GM12801 (cell line): ENCODE data around the gene FECH.

Source experiments
- TF ChIP-seq, protein P1 (sequence below): IDR thresholded peaks from one replicate; pipeline ENCODE4 v1.5.1; 2011; ENCODE audit warnings: control low read depth; ENCODE audit not compliant: insufficient read length; ENCODE audit errors: extremely low read depth

Gene FECH

DNA sequence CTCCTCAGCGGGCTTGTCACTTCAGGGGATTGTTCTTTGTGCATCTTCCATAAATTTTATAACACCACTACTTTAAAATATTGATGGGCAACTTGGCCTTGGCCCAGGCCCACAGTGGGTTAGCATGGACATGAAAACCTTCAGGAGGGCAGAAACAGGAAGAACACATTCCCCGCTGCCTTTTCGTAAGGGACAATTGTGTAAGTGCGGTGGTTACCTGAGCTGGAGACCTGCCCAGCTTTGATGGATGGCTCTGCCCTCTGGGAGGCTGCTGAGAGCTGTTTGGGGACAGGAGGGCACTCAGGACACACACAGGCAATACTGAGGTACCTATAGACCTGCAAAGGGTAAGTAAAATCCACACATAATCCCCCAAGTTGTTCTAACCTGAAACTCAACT, 46.8 kb downstream of the FECH start:
- TF ChIP-seq, protein P1, sequence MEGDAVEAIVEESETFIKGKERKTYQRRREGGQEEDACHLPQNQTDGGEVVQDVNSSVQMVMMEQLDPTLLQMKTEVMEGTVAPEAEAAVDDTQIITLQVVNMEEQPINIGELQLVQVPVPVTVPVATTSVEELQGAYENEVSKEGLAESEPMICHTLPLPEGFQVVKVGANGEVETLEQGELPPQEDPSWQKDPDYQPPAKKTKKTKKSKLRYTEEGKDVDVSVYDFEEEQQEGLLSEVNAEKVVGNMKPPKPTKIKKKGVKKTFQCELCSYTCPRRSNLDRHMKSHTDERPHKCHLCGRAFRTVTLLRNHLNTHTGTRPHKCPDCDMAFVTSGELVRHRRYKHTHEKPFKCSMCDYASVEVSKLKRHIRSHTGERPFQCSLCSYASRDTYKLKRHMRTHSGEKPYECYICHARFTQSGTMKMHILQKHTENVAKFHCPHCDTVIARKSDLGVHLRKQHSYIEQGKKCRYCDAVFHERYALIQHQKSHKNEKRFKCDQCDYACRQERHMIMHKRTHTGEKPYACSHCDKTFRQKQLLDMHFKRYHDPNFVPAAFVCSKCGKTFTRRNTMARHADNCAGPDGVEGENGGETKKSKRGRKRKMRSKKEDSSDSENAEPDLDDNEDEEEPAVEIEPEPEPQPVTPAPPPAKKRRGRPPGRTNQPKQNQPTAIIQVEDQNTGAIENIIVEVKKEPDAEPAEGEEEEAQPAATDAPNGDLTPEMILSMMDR: no peak

DNA sequence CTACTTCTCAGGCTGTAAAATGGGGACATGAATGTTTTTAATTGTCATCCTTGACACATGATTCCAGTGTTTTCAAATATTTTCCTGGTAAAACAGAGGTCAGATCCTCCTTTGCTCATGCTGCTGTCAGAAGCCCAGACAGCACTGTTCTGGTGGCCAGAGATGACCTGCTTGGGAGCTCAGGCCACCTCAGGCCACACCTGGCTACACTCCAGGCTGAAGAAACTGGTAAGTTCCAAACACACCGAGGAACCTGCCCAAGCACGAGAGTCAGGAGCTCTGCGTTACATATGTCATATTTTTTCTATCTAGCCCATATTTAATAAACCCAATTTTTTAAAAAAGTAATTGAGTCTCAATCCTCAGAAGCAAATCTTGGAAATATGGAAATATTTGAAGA, 47.9 kb downstream of the FECH start:
- TF ChIP-seq, protein P1: no peak

DNA sequence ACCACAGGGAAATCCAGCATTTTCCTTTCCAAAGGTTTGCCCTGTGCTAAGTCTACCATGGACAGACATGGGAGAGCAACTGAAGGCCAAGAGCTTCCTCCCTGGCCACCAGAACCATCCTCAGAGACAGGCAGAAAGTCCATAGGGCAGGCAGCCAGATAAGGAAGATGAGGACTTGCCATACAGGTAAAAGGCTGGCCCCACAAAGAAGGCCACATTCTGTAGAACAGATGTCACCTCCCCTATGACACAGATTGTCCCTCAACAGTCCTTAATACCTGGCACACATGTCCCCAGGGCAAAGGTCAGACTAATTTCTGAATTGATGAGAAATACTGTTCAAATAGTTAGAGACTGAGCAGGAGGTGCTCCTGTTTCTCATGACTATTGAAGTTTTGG, 52.0 kb downstream of the FECH start:
- TF ChIP-seq, protein P1: no peak

DNA sequence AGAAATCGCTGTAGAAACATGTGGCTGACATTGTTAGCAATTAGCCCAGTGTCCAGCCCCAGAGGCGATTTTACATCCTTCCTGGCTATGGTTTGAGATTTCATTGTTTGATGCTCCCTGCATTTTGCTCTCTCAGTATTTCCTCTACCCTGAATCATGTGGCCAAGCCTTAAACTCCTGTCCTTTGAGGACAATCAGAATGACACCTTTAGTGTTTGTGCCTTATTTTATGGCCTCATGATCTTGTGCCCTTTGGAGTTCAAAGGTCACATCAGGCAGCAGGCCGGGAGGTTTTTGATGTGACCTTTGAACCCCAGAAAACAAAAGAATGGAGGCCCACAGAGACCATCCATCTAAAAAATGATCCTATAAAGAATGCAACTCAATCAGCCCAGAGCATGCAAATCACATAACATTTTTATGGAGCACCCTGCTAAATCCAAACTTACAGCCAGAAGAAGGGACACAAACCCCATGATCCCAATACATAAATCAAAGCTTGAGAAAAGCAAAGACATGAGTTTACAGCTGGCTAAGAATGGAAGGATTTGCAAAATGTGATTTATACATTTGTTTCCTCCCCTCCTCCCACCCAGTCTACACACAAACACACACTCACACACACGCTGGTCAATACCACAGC, 52.5 kb downstream of the FECH start:
- TF ChIP-seq, protein P1: no peak

DNA sequence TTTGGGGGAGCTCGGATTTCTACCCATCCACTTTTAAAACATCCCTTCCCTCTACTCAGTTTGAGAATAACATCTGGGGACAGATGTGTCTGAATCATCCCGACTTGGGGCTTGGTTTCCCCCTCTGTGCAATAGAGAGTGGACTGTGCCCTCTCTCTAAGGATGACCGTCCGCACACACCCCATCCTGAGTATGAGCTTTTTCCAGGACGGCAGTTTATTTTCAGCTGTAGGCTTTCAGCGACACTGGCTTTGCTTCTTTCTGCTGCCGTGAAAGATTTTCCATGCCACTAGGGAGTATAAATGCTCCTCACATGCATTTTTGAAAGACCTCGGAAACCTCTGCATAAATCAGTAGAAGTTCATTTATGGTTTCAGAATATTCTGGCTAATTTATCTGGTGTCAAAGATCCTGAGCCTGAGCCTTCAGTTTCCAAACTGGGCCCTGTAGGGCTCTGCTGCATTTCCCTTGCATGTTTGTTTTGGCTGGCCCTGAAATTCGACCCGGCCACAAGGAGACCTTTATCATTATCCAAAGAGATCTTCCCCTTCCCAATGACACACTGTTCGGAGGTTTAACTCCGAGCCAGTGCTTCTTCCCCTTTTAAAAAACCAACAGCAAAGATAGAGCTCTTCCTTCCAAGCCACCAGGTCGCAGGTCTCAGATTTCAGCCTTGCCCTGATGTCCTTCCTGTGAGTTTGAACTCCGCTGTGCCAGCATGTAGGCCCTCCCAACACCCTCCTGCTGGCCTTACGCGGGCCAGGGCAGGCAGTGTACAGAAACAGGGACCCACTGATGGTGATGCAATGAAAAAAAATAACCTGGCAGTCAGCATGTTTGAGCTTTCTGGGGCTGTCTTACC, 53.3 kb downstream of the FECH start:
- TF ChIP-seq, protein P1: no peak

DNA sequence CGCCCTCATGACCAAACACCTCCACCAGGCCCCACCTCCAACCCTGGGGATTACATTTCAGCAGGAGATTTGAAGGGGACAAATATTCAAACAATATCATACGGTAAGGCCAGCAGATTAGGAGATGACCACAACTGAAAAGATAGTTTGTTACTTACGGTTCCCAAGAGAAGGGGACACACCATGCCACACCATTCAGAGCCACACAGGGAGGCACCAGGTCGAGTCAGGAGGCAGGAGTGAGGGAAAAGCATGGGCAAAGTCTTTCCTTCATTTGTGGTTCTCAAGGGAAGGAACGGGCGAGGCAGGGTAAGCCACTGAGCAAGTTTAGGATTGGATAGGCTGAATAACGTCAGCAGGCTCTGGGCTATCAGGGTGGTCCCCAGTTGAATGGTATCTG, 57.4 kb downstream of the FECH start:
- TF ChIP-seq, protein P1: no peak

DNA sequence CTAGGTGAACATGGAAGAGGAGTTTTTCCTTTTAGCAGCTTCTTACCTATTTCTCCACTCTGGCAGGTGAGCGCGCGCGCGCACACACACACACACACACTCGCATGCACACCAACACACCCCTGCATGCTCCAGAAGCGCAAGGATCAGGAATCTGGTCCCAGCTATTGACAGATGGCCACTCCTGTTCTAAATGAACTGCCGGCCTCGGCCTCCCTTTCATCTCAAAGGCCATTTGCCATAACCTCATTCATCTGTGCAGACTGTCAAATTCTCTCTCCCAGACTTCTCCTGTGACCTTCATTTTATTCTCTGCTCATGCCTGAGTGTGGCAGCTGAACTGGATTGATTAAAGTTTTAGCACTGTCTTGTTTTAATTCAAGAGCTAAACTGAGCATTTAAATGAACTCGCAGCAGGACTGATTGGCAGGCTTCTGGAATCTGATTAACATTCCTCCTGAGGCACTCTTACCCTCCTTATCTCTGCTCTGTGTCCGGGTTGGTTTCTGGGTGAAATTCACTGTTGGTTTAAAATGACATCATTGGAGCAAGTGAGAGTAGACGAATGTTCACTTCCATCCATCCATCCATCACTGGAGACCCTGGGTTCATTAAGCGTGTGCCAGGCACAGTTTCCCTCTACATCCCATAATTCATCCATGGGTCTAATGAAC, 58.8 kb downstream of the FECH start:
- TF ChIP-seq, protein P1: no peak
